Renal cortex interstitium (tissue), 11 donors: Measurements from ENCODE around the gene SRRM4. TPM values are rescaled to one million over a fixed set of nuclear protein-coding genes. Genes with fewer than 3 reads are reported as not detected.

ENCODE experiments used
- DNase-seq, 11 donors: peaks; one replicate each; pipeline ENCODE4 v3.0.0-alpha.2; 2013; ENCODE audit warnings: low read depth in 9 of 11, low spot score in 4 of 11; ENCODE audit errors: extremely low read depth in 1 of 11
- polyA plus RNA-seq, 3 donors: library from polyadenylated mRNA; unstranded; fragments of 120-200 nt; gene quantifications; one replicate each; pipeline ENCODE4 v1.2.1, GENCODE V29; 2013; ENCODE audit not compliant: insufficient read length in 3 of 3

SRRM4 gene
- polyA plus RNA-seq, 3 donors, result 0.03 to 0.05 (median 0.03) TPM

DNA sequence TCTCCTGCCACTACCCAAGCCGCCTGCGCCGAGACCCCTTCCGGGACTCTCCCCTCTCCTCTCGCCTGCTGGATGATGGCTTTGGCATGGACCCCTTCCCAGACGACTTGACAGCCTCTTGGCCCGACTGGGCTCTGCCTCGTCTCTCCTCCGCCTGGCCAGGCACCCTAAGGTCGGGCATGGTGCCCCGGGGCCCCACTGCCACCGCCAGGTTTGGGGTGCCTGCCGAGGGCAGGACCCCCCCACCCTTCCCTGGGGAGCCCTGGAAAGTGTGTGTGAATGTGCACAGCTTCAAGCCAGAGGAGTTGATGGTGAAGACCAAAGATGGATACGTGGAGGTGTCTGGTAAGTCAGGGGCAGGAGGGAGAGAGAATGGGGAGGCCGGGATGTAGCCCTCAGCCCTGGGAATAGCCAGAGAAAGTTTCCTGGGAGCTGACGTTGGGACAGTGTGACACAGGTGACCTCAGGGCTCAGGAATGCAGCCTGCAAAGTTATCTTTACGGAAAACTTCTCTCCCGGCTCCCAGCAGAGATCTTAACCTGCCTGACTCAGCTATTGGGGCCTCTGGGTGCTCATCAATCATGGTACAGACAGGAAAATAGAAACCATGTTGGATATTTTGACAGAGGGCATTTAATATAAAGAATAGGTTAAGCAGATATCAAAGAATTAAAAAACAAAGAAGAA lies 198.1 kb downstream of the SRRM4 start:
- DNase-seq, result peak in 1 of 11 donors; percentile 30

DNA sequence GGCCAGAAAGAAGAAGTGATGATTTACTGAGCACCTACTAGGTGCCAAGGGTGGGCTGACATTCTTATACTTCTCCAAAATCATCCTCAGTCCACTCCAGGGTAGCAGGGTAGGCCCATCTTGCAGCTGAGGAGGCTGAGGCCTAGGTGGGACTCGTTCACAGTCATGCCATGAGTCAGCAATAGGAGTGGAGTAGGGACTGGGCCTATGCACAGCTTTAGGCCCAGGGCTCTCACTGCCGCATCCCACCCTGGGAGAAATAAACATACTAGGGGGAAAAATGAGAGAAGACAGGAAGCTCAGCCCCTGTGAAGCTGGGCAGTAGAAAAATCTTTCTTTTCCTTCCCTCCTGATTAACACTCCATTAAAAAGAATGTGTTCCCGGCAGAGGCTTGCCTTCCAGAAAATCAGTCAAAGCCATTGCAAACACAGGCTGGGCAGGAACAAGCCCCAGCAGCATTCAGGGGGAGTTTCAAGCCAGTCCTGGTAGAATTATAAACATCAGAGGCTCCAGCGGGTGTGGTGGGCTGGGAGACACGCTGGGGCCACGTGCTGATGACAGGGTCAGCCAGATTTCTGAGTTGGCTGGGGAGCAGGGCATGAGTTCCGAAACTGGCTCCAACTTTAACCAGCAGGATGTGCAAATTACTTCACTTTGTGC lies 199.2 kb downstream of the SRRM4 start:
- DNase-seq, result no peak

DNA sequence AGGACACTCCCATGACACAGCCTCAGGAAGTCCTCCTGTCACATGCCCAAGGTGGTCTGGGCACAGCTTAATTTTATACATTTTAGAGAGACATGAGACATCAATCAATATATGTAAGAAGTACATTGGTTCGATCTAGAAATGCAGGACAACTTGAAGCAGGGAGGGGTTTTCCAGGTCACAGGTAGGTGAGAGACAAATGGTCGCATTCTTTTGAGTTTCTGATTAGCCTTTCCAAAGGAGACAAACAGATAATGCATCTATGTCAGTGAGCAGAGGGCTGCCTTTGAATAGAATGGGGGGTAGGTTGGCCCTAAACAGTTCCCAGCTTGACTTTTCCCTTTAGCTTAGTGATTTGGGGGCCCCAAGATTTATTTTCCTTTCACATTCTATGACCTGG lies 199.9 kb downstream of the SRRM4 start:
- no peak for DNase-seq

DNA sequence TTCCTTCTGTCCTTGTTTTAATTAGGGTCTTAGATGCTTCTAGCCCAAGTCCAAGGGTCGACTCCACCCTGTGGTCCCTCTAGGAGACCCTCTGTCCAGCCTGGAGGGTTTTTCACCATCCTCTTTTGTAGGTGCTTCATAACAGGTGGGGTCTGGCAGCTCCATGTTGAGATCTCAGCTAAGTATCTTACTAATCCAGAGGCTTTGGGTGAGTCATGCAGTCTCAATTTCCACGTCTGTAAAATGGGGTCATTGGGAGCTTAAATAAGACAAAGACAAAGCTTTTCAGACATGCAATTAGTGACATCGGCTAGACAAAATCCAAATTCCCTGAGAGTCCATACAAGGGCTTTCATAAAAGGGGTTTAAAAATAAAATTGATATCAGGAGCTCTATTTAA lies 200.6 kb downstream of the SRRM4 start:
- DNase-seq, result no peak

DNA sequence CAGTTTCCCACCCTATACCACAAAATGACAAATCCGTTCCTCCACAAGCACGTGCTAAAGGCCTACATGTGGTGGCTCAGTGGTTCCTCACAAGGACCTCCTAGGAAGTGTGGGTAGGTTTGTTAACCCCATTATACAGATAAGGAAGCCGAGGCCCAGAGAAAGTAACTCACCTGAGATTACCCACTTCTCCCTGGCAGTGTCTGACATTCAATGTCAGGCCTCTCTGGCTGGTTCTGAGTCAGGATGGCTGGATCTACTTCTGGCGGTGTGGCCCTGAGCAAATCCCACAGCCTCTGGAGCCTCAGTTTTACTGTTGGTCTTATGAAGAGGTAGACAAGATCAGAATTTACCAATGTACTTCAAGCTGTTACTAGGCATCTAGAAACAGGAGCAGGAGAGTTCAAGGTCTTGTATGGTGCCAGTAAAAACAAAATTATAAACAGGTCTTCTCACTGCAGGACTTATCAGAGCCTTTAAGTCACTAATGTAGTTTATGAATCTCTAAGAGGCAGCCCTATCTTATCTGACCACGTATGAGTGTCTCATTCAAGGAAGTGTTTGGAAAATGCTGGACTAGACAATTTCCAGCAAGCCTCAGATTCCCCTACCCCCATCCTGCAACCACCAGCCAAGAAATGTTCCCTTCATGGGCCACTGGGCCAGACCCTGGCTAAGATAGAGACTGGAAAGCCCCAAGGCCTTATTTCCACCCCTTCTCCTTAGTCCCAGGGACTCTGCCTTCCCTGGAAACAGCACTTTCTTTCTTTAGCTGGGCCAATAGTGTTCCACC lies 201.6 kb downstream of the SRRM4 start:
- no peak for DNase-seq

DNA sequence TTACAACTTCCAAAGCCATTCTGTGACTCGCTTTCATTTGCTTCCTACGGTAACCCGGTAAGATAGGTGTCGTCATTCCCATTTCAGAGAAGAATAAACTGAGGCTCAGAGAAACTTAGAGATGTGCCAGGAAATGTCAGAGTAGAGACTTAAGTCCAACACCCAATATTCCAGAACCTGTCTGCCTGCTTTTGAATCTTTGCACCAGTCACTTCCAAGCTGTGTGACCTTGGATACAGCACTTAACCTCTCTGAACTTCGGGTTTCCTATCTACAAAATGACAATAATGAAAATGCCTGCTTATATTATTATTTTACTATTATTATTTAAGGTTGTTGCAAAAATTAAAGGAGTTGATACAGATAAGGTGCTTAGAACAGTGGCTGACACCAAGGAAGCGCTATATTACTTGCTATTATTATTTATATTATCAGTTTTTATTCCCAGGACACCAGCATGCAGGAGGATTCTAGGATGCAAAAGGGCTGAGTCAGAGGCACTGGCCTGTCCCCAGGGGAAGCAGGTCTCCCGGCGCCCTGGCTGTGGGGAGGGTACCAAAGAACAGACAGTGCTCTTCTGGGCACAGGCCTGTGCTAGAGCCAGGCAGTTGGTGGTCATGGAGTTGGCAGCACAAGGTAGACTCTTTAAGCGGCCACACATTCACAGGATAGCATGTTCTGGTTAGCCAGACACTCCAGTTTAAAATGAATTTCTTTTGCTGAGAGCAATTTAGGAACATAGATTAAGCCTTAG lies 202.8 kb downstream of the SRRM4 start:
- DNase-seq, result no peak

DNA sequence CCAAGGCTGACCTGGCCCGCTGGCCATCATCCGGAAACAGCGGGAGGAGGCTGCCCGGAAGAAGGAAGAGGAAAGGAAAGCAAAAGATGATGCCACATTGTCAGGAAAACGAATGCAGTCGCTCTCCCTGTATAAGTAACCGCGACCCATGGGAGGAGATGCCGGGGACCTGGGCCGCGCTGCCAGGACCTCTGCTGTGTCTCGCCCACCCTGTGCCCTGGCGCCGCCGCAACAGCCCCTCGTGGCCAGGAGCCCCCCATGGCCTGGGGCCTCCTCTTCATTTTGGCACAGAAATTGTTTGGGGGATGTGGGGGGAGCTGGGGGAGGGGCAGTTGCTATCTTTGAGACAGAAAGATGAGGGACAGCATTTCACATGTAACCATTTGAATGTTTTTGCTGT lies 213.9 kb downstream of the SRRM4 start:
- DNase-seq, result no peak

DNA sequence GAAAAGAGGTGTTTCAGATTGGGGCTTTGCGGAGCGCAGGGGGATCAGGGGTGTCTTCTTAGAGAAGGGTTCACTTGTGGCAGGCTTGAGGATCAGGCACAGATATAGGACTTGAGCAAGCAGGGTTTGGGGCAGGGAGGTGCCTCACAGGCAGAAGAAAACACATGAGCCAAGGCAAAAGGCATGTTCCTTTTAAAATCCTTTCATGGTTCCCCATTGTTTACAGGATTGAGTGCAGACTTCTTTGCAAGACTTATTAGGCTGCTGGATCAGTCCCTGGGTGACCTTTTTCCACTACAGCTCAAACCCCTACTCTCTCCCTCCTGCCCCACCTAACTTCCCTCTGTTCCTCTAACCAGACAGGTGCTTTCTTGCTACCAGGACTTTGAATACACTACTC lies 217.1 kb downstream of the SRRM4 start:
- no peak for DNase-seq

DNA sequence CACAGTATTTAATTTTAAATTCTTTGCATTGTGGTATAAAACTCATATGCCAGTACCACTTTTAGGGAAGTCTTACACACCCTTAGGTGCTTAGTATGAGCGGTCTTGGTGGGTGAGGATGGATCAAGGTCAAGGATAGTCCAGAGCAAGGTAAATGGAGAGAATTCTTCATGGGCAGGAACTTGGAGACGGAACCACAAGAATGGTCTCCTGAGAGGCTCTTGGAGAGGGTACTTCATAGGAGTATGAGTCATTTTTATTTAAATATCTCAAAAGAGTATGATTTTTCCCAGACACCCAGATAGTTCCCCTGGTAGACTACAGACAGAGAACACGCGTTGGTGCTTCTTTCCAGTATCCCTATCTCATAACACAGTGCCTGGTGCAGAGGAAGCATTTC lies 219.3 kb downstream of the SRRM4 start:
- DNase-seq, result no peak

DNA sequence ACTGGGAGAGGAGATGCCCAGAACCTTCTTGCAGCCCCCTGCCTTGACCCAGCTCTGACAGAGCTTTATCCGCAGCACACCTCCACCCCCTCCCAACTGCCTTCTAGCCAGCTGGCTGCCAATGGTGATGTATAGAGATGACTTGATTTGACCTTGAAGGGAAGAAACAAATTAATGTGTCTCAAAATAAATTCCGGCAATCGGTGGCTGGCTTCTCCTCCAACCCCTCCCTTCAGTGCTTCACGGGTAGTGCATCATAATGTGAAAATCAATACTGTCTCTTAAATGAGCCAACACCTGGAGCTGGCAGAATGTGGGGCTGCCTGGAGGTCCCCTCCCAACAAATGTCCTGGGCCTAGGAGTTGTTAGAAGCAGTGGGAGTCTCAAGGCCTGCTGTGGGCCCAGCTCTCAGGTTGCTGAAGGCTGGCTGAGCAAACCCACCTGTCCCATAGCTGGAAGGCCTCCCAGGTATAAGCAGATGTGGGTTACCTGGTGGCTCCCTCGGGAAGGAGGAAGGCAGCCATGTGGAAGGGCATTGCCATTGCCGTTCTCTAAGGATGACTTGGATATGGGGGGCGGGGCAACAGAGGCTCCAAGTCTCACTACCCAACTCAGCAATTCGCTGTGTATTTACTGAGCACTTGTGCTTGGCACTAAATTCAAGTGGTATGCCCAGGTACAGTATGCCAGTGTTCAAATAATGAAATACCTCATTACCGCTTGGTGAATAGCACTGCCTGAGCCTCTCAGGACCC lies 220.6 kb downstream of the SRRM4 start:
- no peak for DNase-seq

DNA sequence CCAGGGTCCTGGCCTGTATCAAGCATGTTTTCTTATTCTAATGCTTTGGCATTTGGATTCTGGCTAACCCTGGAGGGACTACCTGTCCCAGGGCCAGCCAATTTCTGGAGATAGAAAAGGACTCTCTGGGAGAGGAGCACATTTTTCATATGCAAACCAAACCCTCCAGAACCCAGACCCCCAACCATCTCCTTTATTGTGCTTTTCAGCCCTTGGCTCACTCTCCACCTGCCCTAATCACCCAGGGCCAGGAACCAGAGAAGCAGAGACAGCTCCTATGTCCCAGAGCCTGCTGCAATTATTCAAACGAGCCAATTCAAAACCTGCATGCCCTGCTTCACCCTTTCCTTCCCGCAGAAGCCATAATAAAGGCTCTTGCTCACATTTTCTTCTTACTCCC lies 221.2 kb downstream of the SRRM4 start:
- no peak for DNase-seq

DNA sequence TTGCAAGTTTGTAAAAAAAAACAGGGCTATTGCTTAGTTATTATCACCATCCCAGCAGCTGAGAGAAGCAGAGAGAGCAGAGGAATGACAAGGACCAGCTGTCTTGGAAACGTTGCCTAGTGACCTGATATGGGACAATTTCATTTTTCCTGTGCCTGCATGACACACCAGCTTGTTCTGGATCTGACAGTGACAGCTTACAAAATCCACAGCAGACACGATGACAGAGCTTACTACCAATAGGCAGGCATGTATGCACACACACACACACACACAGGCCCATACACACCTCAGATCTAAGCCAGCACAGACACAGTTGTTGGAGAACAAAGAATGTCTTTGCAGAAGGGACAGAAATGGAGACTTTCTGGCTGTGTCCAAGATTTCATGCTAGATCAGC lies 222.8 kb downstream of the SRRM4 start:
- peak in 6 of 11 donors; percentile 24 to 61 (median 48) for DNase-seq

DNA sequence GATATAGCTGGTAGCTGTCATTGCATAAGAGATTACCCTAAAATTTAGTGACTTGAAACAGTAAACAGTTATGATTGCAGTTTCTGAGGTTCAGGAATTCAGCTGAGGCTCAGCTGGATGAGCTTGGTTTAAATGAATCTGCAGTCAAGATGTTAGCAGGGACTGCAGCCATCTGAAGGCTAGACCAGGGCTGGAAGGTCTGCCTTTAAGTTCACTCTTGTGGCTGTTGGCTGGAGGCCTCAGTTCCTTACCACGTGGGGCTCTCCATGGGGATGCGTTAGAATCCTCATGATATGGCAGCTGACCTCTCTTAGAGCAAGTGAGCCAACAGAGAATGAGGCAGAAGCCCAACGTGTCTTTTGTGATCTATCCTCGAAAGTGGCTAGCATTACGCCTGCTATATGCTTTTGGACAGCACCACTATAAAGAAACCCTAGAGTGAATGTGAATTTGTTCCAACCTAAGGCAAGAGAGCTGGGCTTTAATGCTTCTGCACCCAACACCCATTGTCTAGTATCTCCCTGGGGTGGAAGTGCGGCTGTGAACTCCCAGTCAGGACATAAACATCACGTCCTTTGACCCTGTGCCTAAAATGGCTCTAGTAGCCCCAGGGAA lies 223.4 kb downstream of the SRRM4 start:
- DNase-seq, result no peak

DNA sequence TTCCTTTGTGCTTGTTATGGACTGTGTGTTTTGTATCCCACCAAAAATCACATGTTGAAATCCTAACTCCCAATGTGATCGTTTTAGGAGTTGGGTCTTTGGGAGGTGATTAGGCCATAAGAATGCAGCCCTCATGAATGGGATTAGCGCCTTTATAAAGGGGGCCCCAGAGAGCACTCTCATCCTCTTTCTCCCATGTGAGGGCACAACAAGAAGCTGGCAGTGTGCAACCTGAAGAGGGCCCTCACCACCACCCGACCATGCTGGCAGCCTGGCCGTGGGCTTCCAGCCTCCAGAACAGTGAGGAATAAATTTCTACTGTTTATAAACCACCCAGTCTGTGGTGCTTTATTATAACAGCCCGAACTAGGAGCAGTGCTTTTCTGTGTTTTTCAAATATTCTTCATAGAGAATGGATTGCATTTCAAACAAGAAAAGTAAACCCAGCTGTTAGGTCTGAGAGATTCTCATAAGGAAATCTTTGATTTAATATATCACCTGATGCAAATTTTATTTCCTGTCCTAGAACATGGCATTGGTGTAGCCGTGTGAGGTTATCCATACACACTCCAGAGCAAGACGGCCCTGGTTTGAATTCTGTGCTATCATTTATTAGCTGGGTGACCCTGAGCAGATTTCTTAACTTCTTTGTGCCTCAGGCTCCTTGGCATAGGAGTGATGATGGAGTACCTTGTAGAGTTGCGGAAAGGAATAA lies 225.2 kb downstream of the SRRM4 start:
- no peak for DNase-seq

DNA sequence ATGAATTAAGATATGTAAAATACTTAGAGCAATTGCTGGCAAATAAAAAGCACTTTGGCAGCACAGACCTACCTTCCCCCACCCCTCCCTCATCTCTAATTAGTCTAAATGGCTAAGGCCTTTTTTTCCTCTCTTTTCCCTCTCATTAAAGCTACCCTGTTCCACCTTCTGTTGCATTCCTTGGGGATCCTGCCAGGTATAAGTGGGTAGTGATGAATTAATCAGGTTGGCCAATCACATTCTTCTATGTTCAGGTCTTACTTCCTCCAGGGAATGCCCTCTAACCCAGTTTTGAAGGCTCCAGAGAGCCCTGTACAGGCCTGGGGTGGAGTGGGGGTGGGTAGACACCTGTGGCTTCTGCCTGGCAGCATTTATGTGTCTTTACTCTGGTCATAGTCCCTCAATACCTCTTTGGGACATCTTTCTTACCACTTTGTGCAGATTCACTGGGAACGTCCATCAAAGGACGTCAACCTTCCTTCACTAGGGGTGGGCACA lies 225.8 kb downstream of the SRRM4 start:
- DNase-seq, result no peak

DNA sequence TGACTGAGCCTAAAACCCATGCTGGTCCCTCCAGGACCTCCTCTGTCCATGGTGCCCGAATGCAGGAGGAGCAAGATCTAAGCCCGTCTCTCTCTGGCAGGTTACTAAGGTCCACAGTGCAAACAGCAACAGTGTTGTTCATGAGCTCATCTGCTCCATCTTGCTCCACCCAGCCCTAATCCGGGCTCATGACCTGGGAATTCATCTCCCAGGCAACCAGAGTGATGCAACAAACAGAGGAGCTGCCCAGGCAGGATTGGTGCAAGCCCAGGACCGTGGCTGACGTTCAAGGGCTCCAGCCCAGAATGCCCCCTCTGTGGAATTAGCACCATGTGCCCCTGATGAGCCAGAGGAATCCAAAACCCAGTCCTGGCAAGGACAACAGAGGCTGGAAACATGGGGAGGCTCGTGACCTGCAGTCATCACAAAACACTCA lies 227.3 kb downstream of the SRRM4 start:
- DNase-seq, result no peak

DNA sequence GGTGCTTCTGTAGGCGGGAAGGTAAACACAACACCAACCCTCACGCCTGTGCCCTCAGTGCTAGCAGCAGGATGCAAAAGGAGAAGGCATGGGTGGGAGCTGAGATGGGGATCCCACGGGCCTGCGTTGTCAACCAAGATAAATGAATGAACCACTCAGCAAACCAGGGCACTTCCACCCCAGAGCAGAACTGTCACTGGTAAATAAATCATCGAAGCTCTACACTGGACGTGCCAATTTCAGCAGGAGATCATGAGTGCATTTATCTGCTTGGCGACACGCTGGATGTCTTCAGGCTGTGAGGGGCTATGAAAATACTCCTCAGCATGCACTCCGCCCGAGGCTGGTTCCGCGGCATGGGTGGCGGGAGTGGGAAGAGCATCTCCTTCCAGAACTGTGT lies 230.5 kb downstream of the SRRM4 start:
- DNase-seq, result no peak
